Measurements from ENCODE around the gene GRHL3.

Gene GRHL3

GRCh38 chr1:24345334-24345733 is 26.2 kb downstream of the GRHL3 start:
- no peak for DNase-seq

- no peak for DNase-seq
Measured at GRCh38 chr1:24347159-24347934, 28.2 kb downstream of the GRHL3 start.

- no peak for DNase-seq
Measured at GRCh38 chr1:24348196-24348595, 29.0 kb downstream of the GRHL3 start.

- DNase-seq, result no peak
Measured at GRCh38 chr1:24349891-24350290, 30.7 kb downstream of the GRHL3 start.

GRCh38 chr1:24351247-24351646 is 32.1 kb downstream of the GRHL3 start:
- no peak for DNase-seq

GRCh38 chr1:24351918-24352627 is 32.9 kb downstream of the GRHL3 start:
- no peak for DNase-seq

GRCh38 chr1:24353292-24353891 is 34.2 kb downstream of the GRHL3 start:
- no peak for DNase-seq

GRCh38 chr1:24355466-24355865 is 36.3 kb downstream of the GRHL3 start:
- DNase-seq, result no peak

- no peak for DNase-seq
Measured at GRCh38 chr1:24357038-24357437, 37.9 kb downstream of the GRHL3 start.

- DNase-seq, result no peak
Measured at GRCh38 chr1:24360681-24361080, 41.5 kb downstream of the GRHL3 start.

- no peak for DNase-seq
Measured at GRCh38 chr1:24361811-24362210, 42.7 kb downstream of the GRHL3 start.

- no peak for DNase-seq
Measured at GRCh38 chr1:24362396-24362795, 43.2 kb downstream of the GRHL3 start.

GRCh38 chr1:24362982-24363614 is 43.9 kb downstream of the GRHL3 start:
- DNase-seq, result no peak

- no peak for DNase-seq
Measured at GRCh38 chr1:24363994-24364393, 44.8 kb downstream of the GRHL3 start.

GRCh38 chr1:24364605-24364974 is 45.4 kb downstream of the GRHL3 start:
- DNase-seq, result no peak

- DNase-seq, result no peak
Measured at GRCh38 chr1:24364975-24365678, 46.0 kb downstream of the GRHL3 start.

- no peak for DNase-seq
Measured at GRCh38 chr1:24366707-24367106, 47.5 kb downstream of the GRHL3 start.

GRCh38 chr1:24369199-24369598 is 50.0 kb downstream of the GRHL3 start:
- no peak for DNase-seq

GRCh38 chr1:24369801-24370200 is 50.6 kb downstream of the GRHL3 start:
- no peak for DNase-seq

GRCh38 chr1:24373044-24373443 is 53.9 kb downstream of the GRHL3 start:
- no peak for DNase-seq

GRCh38 chr1:24373710-24374109 is 54.6 kb downstream of the GRHL3 start:
- DNase-seq, result no peak

GRCh38 chr1:24374891-24375786 is 56.0 kb downstream of the GRHL3 start:
- peak; percentile 44 for DNase-seq
